ENCODE results near the gene RPP30. TPM values are rescaled to one million over a fixed set of nuclear protein-coding genes. Genes with fewer than 3 reads are reported as not detected.
"Not testable (repeated sequence)": the region's sequence is repeated elsewhere in the genome, so short reads cannot be mapped to it uniquely, and the experiment has no call there.

The RPP30 gene
- total RNA-seq, 1 experiment from 2014 or later, result 23.3 TPM

DNA sequence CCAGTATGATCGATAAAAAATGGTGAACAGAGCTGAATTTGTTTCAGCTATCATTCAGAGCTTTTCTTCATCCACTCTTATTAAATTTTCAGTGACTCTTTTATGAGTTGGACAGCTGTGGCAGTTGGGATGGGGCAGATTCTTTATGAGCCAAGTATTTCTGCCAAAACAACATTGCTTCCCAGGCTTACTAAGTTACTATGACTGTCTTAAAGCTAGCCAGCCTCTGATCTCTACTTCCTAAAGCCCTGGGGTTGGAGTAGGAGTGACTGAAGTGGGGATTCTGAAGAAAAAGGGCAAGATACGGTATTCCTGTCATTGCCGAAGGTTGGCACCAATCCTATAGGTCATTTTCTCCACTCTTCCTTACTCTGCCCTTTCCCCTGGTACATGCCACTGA is 12.7 kb downstream of the RPP30 start:
- Histone ChIP-seq H2AFZ (ENCODE audit: low read length) (no peak overlapping the region), H3K36me3 (ENCODE audit: insufficient read depth, low read length) (peaks cover 8% of the 10 kb centered on the region; the same call in 1 of the 2 replicates), H3K79me2 (ENCODE audit: low read length) (no peaks in the 10 kb centered on the region), H3K27ac (ENCODE audit: low read length) (no peak overlapping the region), H3K4me1 (ENCODE audit: low read length) (no peaks in the 10 kb centered on the region), H3K9ac (ENCODE audit: low read length) (no peak overlapping the region), H3K27me3 (ENCODE audit: low read length) (no peaks in the 10 kb centered on the region), H3K4me2 (ENCODE audit: low read depth, low read length, poor library complexity, severe bottlenecking) (no peak overlapping the region), H3K9me2 (replicated peaks; ENCODE audit: insufficient read depth, low read length) (no peaks in the 10 kb centered on the region), H3K4me3 (ENCODE audit: low read length) (no peak overlapping the region), H4K20me1 (ENCODE audit: insufficient read depth, low read depth, low read length) (no peaks in the 10 kb centered on the region), H3K9me3 (ENCODE audit: low read length) (no peaks in the 10 kb centered on the region)
- DNase-seq, result no peak

DNA sequence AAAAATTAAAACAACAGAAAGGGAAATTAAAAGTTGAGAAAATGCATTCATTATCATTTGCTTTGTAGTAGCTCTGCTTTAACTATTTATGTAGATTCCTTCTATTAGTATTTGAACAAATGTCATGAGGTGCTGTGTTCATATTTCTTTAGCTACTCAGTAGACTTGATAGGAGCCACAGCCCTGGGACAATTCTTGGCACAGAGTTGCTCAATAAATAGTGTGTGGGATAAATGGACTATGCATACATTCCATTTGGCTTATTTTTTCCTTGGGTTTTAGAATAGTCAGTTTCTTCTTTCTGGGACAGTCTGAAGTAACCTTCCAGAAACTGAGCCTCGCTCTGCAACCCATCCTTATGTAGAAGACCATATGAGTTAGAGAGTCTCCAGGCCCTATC is 13.4 kb downstream of the RPP30 start:
- Histone ChIP-seq H3K36me3 (ENCODE audit: insufficient read depth, low read length) (peaks cover 8% of the 10 kb centered on the region; the same call in 1 of the 2 replicates), H3K4me2 (ENCODE audit: low read depth, low read length, poor library complexity, severe bottlenecking) (no peak overlapping the region)
- no peak for DNase-seq

DNA sequence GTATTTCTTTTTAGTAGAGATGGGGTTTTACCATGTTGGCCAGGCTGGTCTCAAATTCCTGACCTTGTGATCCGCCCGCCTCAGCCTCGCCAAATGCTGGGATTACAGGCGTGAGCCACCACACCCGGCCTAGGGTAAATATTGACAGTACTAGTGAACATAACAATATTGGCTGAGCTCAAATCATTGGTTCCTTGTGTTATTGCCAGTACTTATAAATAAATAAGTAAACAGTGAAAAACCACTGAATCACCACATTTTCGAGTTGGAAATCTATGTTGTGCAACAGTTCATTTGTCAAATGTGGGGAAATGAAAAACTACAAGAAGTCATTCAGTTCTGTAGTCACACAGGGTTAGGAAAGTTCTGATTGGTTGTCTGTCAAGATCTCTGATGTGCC is 15.8 kb downstream of the RPP30 start:
- no peaks in the 10 kb centered on the region for H3K9me2 ChIP-seq (replicated peaks; ENCODE audit: insufficient read depth, low read length)
- no peak for DNase-seq
- no peaks in the 10 kb centered on the region for H3K9me3 ChIP-seq (ENCODE audit: low read length)
- H3K4me3 ChIP-seq (ENCODE audit: low read length), result no peak overlapping the region
- 0 out of 2 replicates have a peak, but pooled peaks cover 5% of the 10 kb centered on the region for H3K36me3 ChIP-seq (ENCODE audit: insufficient read depth, low read length)
- no peak overlapping the region for H3K9ac ChIP-seq (ENCODE audit: low read length)
- H2AFZ ChIP-seq (ENCODE audit: low read length), result no peak overlapping the region
- H4K20me1 ChIP-seq (ENCODE audit: insufficient read depth, low read depth, low read length), result no peaks in the 10 kb centered on the region
- H3K27ac ChIP-seq (ENCODE audit: low read length), result no peak overlapping the region
- H3K4me1 ChIP-seq (ENCODE audit: low read length), result no peaks in the 10 kb centered on the region
- H3K27me3 ChIP-seq (ENCODE audit: low read length), result no peaks in the 10 kb centered on the region
- H3K4me2 ChIP-seq (ENCODE audit: low read depth, low read length, poor library complexity, severe bottlenecking), result no peak overlapping the region
- H3K79me2 ChIP-seq (ENCODE audit: low read length), result no peaks in the 10 kb centered on the region

More for the DNA sequence above, 13.4 kb downstream of the RPP30 start:
- Histone ChIP-seq H3K27me3 (ENCODE audit: low read length) (no peaks in the 10 kb centered on the region), H3K4me1 (ENCODE audit: low read length) (no peaks in the 10 kb centered on the region), H3K9ac (ENCODE audit: low read length) (no peak overlapping the region), H3K4me3 (ENCODE audit: low read length) (no peak overlapping the region), H4K20me1 (ENCODE audit: insufficient read depth, low read depth, low read length) (no peaks in the 10 kb centered on the region), H3K9me3 (ENCODE audit: low read length) (no peaks in the 10 kb centered on the region), H3K79me2 (ENCODE audit: low read length) (no peaks in the 10 kb centered on the region), H2AFZ (ENCODE audit: low read length) (no peak overlapping the region), H3K27ac (ENCODE audit: low read length) (no peak overlapping the region), H3K9me2 (replicated peaks; ENCODE audit: insufficient read depth, low read length) (no peaks in the 10 kb centered on the region)

GRCh38 chr10:90888387-90888786 is 16.6 kb downstream of the RPP30 start:
- Histone ChIP-seq H3K9me2 (replicated peaks; ENCODE audit: insufficient read depth, low read length) (no peaks in the 10 kb centered on the region), H3K9me3 (ENCODE audit: low read length) (no peaks in the 10 kb centered on the region), H3K36me3 (ENCODE audit: insufficient read depth, low read length) (0 out of 2 replicates have a peak, but pooled peaks cover 5% of the 10 kb centered on the region), H3K27me3 (ENCODE audit: low read length) (no peaks in the 10 kb centered on the region), H2AFZ (ENCODE audit: low read length) (no peak overlapping the region), H3K79me2 (ENCODE audit: low read length) (no peaks in the 10 kb centered on the region), H4K20me1 (ENCODE audit: insufficient read depth, low read depth, low read length) (no peaks in the 10 kb centered on the region), H3K4me2 (ENCODE audit: low read depth, low read length, poor library complexity, severe bottlenecking) (no peak overlapping the region), H3K9ac (ENCODE audit: low read length) (no peak overlapping the region), H3K27ac (ENCODE audit: low read length) (no peak overlapping the region), H3K4me3 (ENCODE audit: low read length) (no peak overlapping the region), H3K4me1 (ENCODE audit: low read length) (no peaks in the 10 kb centered on the region)
- DNase-seq, result no peak

- 0 out of 2 replicates have a peak, but pooled peaks cover 5% of the 10 kb centered on the region for H3K36me3 ChIP-seq (ENCODE audit: insufficient read depth, low read length)
- no peaks in the 10 kb centered on the region for H3K9me2 ChIP-seq (replicated peaks; ENCODE audit: insufficient read depth, low read length)
- no peak for DNase-seq
- no peak overlapping the region for H2AFZ ChIP-seq (ENCODE audit: low read length)
- no peak overlapping the region for H3K4me2 ChIP-seq (ENCODE audit: low read depth, low read length, poor library complexity, severe bottlenecking)
- no peaks in the 10 kb centered on the region for H3K27me3 ChIP-seq (ENCODE audit: low read length)
- H3K79me2 ChIP-seq (ENCODE audit: low read length), result no peaks in the 10 kb centered on the region
- H3K4me1 ChIP-seq (ENCODE audit: low read length), result no peaks in the 10 kb centered on the region
- H4K20me1 ChIP-seq (ENCODE audit: insufficient read depth, low read depth, low read length), result no peaks in the 10 kb centered on the region
- no peak overlapping the region for H3K27ac ChIP-seq (ENCODE audit: low read length)
- H3K9me3 ChIP-seq (ENCODE audit: low read length), result no peaks in the 10 kb centered on the region
- no peak overlapping the region for H3K4me3 ChIP-seq (ENCODE audit: low read length)
- H3K9ac ChIP-seq (ENCODE audit: low read length), result no peak overlapping the region
These were observed 17.9 kb downstream of the RPP30 start for GRCh38 chr10:90889636-90890035.

DNA sequence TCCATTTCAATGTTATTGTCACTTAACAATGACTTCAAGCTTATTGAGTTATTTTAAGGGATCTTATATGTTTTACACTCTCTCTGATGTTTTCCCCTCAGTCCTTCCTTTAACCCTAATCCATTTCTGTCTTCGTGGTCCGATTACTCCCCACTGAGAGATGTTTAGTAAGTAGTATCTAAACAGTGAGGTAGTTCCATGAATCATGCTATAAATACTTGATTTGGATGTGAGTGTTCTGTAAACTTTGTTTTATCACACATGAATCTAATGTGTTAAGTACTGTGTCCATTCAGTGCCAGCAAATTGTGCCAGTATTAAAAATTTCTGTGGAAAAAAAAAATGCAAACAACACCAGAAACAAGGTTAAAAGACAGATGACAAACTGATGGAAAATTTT is 18.6 kb downstream of the RPP30 start:
- Histone ChIP-seq H3K9ac (ENCODE audit: low read length) (no peak overlapping the region), H3K4me3 (ENCODE audit: low read length) (no peak overlapping the region), H3K27ac (ENCODE audit: low read length) (no peak overlapping the region), H3K9me3 (ENCODE audit: low read length) (no peaks in the 10 kb centered on the region), H3K4me1 (ENCODE audit: low read length) (no peaks in the 10 kb centered on the region), H2AFZ (ENCODE audit: low read length) (no peak overlapping the region), H3K79me2 (ENCODE audit: low read length) (no peaks in the 10 kb centered on the region), H3K4me2 (ENCODE audit: low read depth, low read length, poor library complexity, severe bottlenecking) (no peak overlapping the region), H3K27me3 (ENCODE audit: low read length) (no peaks in the 10 kb centered on the region), H3K9me2 (replicated peaks; ENCODE audit: insufficient read depth, low read length) (no peaks in the 10 kb centered on the region), H3K36me3 (ENCODE audit: insufficient read depth, low read length) (0 out of 2 replicates have a peak, but pooled peaks cover 4% of the 10 kb centered on the region), H4K20me1 (ENCODE audit: insufficient read depth, low read depth, low read length) (no peaks in the 10 kb centered on the region)
- no peak for DNase-seq

DNA sequence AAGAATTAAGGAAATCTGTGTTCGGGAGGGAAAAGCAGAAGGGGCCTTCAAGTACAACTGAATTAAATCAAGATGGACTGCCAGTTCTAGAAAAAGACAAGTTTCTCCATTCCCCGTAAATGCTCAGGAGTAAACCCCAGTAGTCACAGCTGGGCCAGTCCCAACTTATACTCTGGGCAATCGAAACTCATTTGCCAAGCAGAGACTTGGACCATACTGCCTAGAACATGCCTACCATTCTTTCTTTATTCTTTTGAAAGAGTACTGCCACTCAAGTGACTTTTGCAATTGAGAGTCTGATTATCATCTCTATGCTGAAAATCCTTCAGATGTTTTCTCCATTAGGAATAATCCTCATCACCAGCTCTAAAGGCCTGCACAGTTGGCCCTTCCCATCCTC is 21.4 kb downstream of the RPP30 start:
- H3K4me1 ChIP-seq (ENCODE audit: low read length), result no peaks in the 10 kb centered on the region

DNA sequence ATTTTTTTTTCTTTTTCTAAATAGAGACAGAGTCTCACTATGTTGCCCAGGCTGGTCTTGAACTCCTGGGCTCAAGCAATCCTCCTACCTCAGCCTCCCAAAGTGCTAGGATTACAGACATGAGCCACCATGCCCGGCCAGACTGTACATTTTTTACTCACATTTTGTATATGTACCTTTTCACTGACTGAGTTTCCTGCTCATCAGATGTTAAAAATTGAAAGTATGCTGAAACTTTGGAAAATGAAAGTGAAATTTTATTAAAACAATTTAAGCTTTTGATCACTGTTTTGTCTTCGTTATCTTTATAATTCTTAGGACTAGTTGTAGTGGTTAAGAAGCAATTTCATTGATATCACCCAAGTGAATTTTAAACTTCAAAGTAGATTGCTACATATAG is 25.1 kb downstream of the RPP30 start:
- H3K27me3 ChIP-seq (ENCODE audit: low read length), result not testable (repeated sequence)

More for the DNA sequence above, 21.4 kb downstream of the RPP30 start:
- no peaks in the 10 kb centered on the region for H3K27me3 ChIP-seq (ENCODE audit: low read length)
- no peaks in the 10 kb centered on the region for H3K36me3 ChIP-seq (ENCODE audit: insufficient read depth, low read length)
- H3K4me2 ChIP-seq (ENCODE audit: low read depth, low read length, poor library complexity, severe bottlenecking), result no peak overlapping the region
- no peak overlapping the region for H3K27ac ChIP-seq (ENCODE audit: low read length)
- no peaks in the 10 kb centered on the region for H3K9me3 ChIP-seq (ENCODE audit: low read length)
- no peak overlapping the region for H3K4me3 ChIP-seq (ENCODE audit: low read length)
- no peaks in the 10 kb centered on the region for H4K20me1 ChIP-seq (ENCODE audit: insufficient read depth, low read depth, low read length)
- no peaks in the 10 kb centered on the region for H3K79me2 ChIP-seq (ENCODE audit: low read length)
- H2AFZ ChIP-seq (ENCODE audit: low read length), result no peak overlapping the region
- no peak for DNase-seq
- no peak overlapping the region for H3K9ac ChIP-seq (ENCODE audit: low read length)
- H3K9me2 ChIP-seq (replicated peaks; ENCODE audit: insufficient read depth, low read length), result no peaks in the 10 kb centered on the region

DNA sequence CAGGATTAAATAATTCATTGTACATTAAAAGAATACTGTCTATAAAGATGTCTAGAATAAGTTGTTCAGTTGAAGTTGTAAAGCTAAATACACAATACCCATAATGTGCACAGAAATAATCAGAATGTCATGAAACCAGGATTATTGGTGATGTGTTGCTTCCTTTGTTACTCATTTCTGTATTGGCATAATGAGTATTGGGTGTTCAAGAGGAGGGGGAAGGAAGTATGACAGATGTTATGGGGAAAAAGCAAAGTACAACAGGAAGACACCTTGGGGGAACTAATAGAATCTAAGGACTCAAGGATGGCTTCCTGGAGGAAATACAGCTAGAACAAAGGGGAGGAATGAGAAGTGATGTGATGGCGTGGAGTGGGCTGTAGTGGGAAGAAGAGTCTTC is 34.2 kb downstream of the RPP30 start:
- H3K4me2 ChIP-seq (ENCODE audit: low read depth, low read length, poor library complexity, severe bottlenecking), result no peak overlapping the region
- no peaks in the 10 kb centered on the region for H3K79me2 ChIP-seq (ENCODE audit: low read length)
- H4K20me1 ChIP-seq (ENCODE audit: insufficient read depth, low read depth, low read length), result no peaks in the 10 kb centered on the region
- no peaks in the 10 kb centered on the region for H3K4me1 ChIP-seq (ENCODE audit: low read length)
- H3K9ac ChIP-seq (ENCODE audit: low read length), result no peak overlapping the region
- no peak overlapping the region for H3K4me3 ChIP-seq (ENCODE audit: low read length)
- H3K36me3 ChIP-seq (ENCODE audit: insufficient read depth, low read length), result no peaks in the 10 kb centered on the region
- no peak overlapping the region for H2AFZ ChIP-seq (ENCODE audit: low read length)
- no peak overlapping the region for H3K27ac ChIP-seq (ENCODE audit: low read length)
- no peaks in the 10 kb centered on the region for H3K9me3 ChIP-seq (ENCODE audit: low read length)
- DNase-seq, result no peak
- no peaks in the 10 kb centered on the region for H3K27me3 ChIP-seq (ENCODE audit: low read length)
- H3K9me2 ChIP-seq (replicated peaks; ENCODE audit: insufficient read depth, low read length), result no peaks in the 10 kb centered on the region

More for the DNA sequence above, 25.1 kb downstream of the RPP30 start:
- not testable (repeated sequence) for H4K20me1 ChIP-seq (ENCODE audit: insufficient read depth, low read depth, low read length); DNase-seq; H2AFZ ChIP-seq (ENCODE audit: low read length); H3K4me1 ChIP-seq (ENCODE audit: low read length); H3K4me3 ChIP-seq (ENCODE audit: low read length); H3K36me3 ChIP-seq (ENCODE audit: insufficient read depth, low read length); H3K9ac ChIP-seq (ENCODE audit: low read length); H3K9me3 ChIP-seq (ENCODE audit: low read length); H3K9me2 ChIP-seq (replicated peaks; ENCODE audit: insufficient read depth, low read length); H3K4me2 ChIP-seq (ENCODE audit: low read depth, low read length, poor library complexity, severe bottlenecking); H3K27ac ChIP-seq (ENCODE audit: low read length); H3K79me2 ChIP-seq (ENCODE audit: low read length)

All from Karpas-422 (cell line).